SK-N-MC (cell line): ENCODE data around the gene DEK.

Experiments
- DNase-seq: peaks from one replicate; pipeline ENCODE4 v3.0.0-alpha.2; 2011; ENCODE audit warnings: low read depth, low spot score
- H3K27ac ChIP-seq: fragments of 200-600 bp; sonication (generic); 2 replicates; pipeline ENCODE4 v1.5.1; 2016; ENCODE audit warnings: mixed run types
- H3K36me3 ChIP-seq: fragments of 200-600 bp; sonication (generic); 2 replicates; pipeline ENCODE4 v1.6.1; 2017; ENCODE audit warnings: antibody characterized with exemption, low read length, mixed read lengths; ENCODE audit not compliant: insufficient read depth
- H3K4me3 ChIP-seq: fragments of 200-600 bp; sonication (generic); 2 replicates; pipeline ENCODE4 v1.5.1; 2016
- H3K9ac ChIP-seq: fragments of 200-600 bp; sonication (generic); 2 replicates; pipeline ENCODE4 v1.8.0; 2017; ENCODE audit warnings: mixed run types, mixed read lengths; ENCODE audit not compliant: insufficient read length
- H3K9me3 ChIP-seq: fragments of 200-600 bp; sonication (generic); 2 replicates; pipeline ENCODE4 v1.6.1; 2017; ENCODE audit warnings: low read depth, mild to moderate bottlenecking, antibody characterized with exemption, low read length, moderate library complexity, mixed read lengths
- EZH2 ChIP-seq: fragments of 200-600 bp; sonication (generic); IDR thresholded peaks from one replicate; pipeline ENCODE4 v1.6.1; 2017; ENCODE audit warnings: antibody characterized with exemption
- FOXP2 ChIP-seq: optimal IDR thresholded peaks from 2 replicates; pipeline ENCODE3; 2011; ENCODE audit warnings: mild to moderate bottlenecking, moderate library complexity; ENCODE audit not compliant: insufficient read depth; ENCODE audit errors: extremely low read length, control extremely low read depth
- POLR2AphosphoS5 ChIP-seq: IDR thresholded peaks from 2 replicates; pipeline ENCODE4 v1.6.1; 2012; ENCODE audit warnings: mild to moderate bottlenecking, low read depth, low read length, borderline replicate concordance

DEK gene

DNA sequence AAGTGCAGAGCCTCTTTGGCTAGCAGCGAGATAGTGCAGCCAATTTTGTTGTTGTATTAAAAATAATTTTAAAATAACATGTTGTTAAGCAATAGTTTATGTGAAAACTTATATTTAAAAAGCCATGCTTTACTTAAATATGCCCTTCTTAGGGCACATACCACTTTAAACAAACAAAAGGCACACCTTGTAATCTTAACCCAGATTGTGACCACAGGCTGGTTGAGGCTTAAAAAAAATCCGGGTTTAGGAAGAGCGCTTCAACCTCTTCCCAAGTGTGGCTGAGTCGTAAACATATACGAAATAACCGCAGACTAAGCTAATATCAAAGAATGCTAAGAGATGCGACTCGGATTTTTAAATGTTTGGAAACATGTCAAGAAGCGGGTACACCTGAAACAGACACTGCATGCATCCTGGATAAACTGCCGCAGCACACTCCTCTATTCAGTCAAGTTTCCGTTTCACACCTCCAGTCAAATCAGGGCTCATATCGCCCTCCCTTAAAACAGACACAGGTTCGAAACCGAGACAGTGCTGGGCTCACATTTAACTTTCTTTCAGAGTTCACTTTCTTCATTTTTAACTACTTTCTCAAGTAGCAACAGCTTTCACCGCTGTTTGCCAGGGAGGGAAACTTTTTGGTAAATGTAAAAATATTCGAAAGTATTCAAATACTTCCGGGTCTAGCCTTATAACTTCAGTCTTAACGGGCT lies 1.5 kb downstream of the DEK start:
- Histone ChIP-seq H3K36me3 (peaks cover 53% of the 10 kb centered on the region), H3K27ac (peak overlapping the region; percentile 84), H3K4me3 (peak overlapping the region; percentile 95), H3K9ac (peak overlapping the region; percentile 95), H3K9me3 (no peaks in the 10 kb centered on the region)
- no peak for TF ChIP-seq EZH2
- no peak; the same call in 1 of the 2 replicates for TF ChIP-seq POLR2AphosphoS5
- TF ChIP-seq FOXP2, result no peak
- no peak for DNase-seq

DNA sequence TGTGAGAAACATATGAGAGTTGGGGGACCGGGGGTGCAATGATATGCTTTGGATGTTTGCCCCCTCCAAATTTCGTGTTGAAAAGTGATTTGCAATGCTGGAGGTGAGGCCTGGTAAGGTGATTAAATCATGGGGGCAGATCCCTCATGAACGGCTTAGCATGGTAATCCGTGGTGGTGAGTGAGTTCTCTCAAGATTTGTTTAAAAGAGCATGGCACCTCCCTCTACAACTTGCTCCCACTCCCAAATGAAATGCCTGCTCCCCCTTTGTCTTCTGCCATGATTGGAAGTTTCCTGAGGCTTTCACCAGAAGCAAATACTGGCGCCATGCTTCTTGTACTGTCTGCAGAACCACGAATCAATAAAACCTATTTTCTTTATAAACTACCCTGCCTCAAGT lies 2.5 kb downstream of the DEK start:
- 0 out of 2 replicates have a peak overlapping the region, but pooled peaks have one; percentile 58 for H3K27ac ChIP-seq
- no peak for DNase-seq
- H3K9ac ChIP-seq, result peak overlapping the region; percentile 95
- peaks cover 63% of the 10 kb centered on the region for H3K36me3 ChIP-seq
- peak overlapping the region; percentile 95 for H3K4me3 ChIP-seq
- no peak for TF ChIP-seq FOXP2
- no peaks in the 10 kb centered on the region for H3K9me3 ChIP-seq

DNA sequence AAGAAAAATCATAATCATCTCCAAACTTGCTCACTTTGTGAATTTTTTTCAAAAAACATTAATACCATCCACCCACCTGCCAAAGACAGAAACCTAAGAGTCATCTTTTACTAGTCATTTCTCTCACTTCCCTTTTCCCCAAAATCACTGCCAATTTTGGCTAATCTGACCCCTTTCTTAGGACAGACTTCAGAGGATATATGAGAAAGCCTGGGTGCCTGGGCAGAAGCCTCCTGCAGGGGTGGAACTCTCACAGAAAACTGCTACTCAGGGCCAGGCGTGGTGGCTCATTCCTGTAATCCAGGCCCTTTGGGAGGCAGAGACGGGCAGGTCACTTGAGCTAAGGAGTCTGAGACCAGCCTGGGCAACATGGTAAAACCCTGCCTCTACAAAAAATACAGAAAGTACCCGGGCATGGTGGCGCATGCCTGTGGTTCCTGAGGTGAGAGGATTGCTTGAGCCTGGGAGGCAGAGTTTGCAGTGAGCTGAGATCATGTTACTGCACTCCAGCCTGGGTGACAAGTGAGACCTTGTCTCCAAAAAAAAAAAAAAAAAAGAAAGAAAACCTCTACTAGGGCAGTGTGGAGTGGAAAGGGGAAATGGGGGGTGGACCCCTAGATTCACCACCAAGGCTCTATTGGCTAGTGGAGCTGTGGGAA lies 3.8 kb downstream of the DEK start:
- Histone ChIP-seq H3K36me3 (peaks cover 76% of the 10 kb centered on the region), H3K27ac (peak overlapping the region; percentile 30; the same call in 1 of the 2 replicates), H3K4me3 (peak overlapping the region; percentile 95; the same call in 1 of the 2 replicates), H3K9ac (peak overlapping the region; percentile 29), H3K9me3 (no peaks in the 10 kb centered on the region)
- DNase-seq, result no peak
- no peak for TF ChIP-seq FOXP2
- no peak for TF ChIP-seq EZH2
- TF ChIP-seq POLR2AphosphoS5, result no peak

DNA sequence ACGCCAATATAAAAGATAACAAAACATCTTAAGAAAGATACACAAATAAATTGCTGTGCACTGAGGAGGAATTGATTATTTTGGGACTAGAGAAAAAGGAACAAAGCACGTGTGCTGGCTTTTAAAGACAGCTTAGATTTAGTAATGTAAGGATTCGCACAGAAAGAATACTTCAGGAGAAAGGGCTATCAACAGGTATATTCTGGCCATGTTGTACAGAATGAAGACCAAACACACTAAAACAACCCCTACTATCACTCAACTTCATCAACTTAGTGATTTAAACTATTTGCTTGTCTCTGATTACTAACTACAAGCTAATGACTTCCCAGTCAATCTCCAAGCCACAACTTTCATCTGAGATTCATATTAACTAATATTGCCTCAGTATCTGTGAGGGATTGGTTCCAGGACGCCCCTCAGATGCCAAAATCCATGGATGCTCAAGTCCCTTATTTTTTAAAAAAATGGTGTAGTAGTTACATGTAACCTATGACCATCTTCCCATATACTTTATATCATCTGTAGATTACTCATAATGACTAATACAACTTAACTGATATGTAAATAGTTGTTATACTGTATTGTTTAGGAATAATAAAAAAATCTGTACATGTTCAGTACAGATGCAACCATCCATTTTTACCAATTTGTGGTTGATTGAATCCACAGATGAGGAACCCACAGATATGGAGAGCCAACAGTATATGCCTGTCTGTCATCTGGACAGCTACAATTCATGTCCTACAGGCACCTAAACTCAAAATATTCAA lies 4.5 kb downstream of the DEK start:
- Histone ChIP-seq H3K9ac (peak overlapping the region; percentile 29), H3K36me3 (peaks cover 83% of the 10 kb centered on the region), H3K4me3 (0 out of 2 replicates have a peak overlapping the region, but pooled peaks have one; percentile 34), H3K9me3 (no peaks in the 10 kb centered on the region), H3K27ac (peak overlapping the region; percentile 49; the same call in 1 of the 2 replicates)
- DNase-seq, result no peak
- TF ChIP-seq FOXP2 (no peak), POLR2AphosphoS5 (no peak), EZH2 (no peak)

DNA sequence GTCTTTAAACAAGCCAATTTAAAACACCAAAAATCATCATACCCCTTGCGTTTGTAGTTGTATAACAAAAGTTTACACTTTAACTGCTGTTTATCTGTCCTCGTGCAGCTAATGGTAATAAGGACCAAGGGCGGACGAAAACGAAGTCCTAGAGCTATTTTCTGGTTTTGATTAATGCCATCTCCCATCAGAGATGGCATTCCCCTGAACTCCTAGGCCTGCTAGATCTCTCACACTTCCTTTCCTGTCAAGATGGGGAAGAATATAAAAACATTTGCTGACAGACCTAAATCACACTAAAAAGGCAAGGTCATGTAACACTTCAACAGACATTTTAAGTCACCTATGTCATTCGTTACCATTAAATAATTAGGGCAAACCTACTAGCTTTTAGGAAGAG lies 9.5 kb downstream of the DEK start:
- TF ChIP-seq EZH2 (no peak), FOXP2 (no peak), POLR2AphosphoS5 (no peak)

DNA sequence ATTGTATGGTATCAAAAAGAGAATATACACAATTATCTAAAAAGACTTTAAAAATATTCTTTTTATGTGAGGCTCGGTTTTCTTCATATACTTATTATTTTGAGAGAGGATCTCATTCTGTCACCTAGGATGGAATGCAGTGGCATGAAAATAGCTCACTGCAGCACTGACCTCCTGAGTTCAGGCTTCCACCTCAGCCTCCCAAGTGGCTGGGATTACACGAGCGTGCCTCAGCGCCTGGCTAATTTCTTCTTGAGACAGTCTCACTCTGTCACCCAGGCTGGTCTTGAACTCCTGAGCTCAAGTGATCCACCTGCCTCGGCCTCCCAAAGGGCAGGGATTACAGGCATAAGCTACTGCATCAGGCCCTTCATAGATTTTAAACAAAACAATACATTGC lies 10.7 kb downstream of the DEK start:
- Histone ChIP-seq H3K27ac (no peak overlapping the region), H3K4me3 (no peak overlapping the region), H3K36me3 (peaks cover 97% of the 10 kb centered on the region), H3K9me3 (no peaks in the 10 kb centered on the region), H3K9ac (no peak overlapping the region)
- no peak for TF ChIP-seq EZH2
- no peak for DNase-seq

More for the DNA sequence above, 9.5 kb downstream of the DEK start:
- H3K9me3 ChIP-seq, result no peaks in the 10 kb centered on the region
- H3K36me3 ChIP-seq, result peaks cover 94% of the 10 kb centered on the region
- no peak overlapping the region for H3K9ac ChIP-seq
- no peak overlapping the region for H3K27ac ChIP-seq
- DNase-seq, result no peak
- H3K4me3 ChIP-seq, result no peak overlapping the region

DNA sequence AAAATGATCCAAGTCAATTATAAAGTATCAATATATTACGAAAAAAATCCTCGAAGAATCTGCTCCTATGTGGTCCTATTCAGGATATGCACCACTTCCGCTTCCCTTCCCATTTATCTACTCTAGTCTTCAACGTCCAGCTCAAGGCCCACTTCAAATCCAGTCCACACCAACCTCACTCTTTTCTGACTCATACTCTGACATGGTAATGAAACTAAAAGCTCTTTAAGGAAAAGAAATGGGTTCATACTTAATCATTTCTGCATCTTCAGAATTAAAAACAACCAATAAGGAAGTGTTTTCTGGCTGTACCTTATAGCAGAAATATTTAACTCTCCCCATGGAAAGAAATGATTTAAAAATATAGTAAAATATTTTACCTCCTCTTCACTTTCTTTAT lies 15.1 kb downstream of the DEK start:
- H3K27ac ChIP-seq, result no peak overlapping the region
- H3K9me3 ChIP-seq, result no peaks in the 10 kb centered on the region
- no peak for DNase-seq
- H3K36me3 ChIP-seq, result peaks cover 100% of the 10 kb centered on the region
- H3K4me3 ChIP-seq, result no peak overlapping the region
- no peak overlapping the region for H3K9ac ChIP-seq
- TF ChIP-seq FOXP2 (no peak), POLR2AphosphoS5 (no peak), EZH2 (no peak)

DNA sequence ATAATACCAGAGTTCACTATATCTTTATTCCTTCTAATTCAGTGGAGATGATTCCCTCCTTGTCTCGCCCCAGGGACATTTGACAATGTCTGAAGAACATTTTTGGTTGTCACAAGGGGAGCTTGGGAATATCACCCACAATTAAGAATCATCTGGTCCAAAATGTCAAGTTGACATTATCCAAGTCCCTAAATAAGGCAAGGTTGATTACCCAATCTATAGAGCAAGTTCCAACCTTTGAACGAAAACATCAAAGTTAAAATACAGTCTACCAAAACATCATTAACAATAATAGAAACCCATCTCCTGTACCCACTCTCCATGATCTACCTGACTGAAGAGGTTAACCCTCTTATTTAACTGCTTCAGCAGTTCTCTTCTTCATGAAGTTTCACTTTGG lies 15.6 kb downstream of the DEK start:
- peaks cover 100% of the 10 kb centered on the region for H3K36me3 ChIP-seq
- H3K9me3 ChIP-seq, result no peaks in the 10 kb centered on the region
- DNase-seq, result no peak
- TF ChIP-seq EZH2, result no peak
- H3K4me3 ChIP-seq, result no peak overlapping the region
- H3K9ac ChIP-seq, result no peak overlapping the region
- H3K27ac ChIP-seq, result no peak overlapping the region

DNA sequence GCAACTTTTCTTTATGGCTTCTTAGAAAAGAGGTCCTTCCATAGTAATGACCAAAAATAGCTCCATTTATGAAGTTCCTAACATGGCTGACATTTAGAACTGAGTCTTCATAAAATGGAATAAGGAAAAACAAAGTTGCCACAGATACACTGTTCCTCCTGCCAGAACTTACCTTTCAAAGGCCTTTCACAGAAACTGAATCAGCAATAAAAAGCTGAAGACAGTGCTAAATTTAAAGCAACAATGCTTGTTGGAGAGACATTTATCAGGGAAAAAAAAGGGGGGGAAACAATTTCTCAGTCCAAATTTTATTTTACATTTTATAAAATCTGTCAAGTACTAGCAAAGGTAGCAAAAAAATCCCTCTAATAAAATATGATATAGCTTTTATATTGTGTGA lies 17.3 kb downstream of the DEK start:
- no peaks in the 10 kb centered on the region for H3K9me3 ChIP-seq
- DNase-seq, result no peak
- H3K36me3 ChIP-seq, result peaks cover 100% of the 10 kb centered on the region
- peak overlapping the region; percentile 22; the same call in 1 of the 2 replicates for H3K27ac ChIP-seq
- H3K9ac ChIP-seq, result no peak overlapping the region
- no peak overlapping the region for H3K4me3 ChIP-seq
- TF ChIP-seq EZH2 (no peak), FOXP2 (no peak), POLR2AphosphoS5 (no peak)
